Measurements from ENCODE around the gene ZNF367. TPM values are rescaled to one million over a fixed set of nuclear protein-coding genes. Genes with fewer than 3 reads are reported as not detected.

ZNF367 gene
- total RNA-seq, 2 donors from 2014 or later: 1.0 to 2.6 TPM

DNA sequence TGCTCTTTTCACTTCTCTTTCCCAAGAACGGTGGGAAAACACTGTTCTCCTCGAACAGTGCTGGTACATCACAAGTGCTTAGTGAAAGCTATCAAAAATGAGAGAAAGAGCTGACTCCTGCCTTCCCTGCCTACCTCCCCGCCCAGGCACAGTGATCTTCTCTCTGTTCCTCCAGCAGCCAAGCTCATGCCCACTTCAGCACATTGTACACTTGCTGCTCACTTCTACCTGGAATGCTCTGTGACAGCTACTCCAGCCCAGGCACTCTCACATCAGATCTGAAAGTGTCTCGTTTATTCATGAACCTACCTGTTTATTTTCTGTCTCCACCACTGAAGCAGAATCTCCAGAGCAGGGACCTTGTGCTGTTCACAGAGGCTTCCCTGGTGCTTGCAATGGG, 36.5 kb downstream of the ZNF367 start:
- Histone ChIP-seq H3K27ac (peak overlapping the region in 2 of 4 donors; percentile 18 to 88), H3K9me3 (no peaks in the 10 kb centered on the region), H3K27me3 (no peaks in the 10 kb centered on the region), H3K4me3 (no peak overlapping the region), H3K4me1 (peaks cover 58% of the 10 kb centered on the region), H3K36me3 (replicated peaks in 1 of 2; ENCODE audit: insufficient read depth in 1 of 2, low read depth in 2 of 2) (no peaks in the 10 kb centered on the region)
- 29 to 42% methylated on average over 4 of the region's 4 CpGs for WGBS, 2 donors
- intact Hi-C loops (cut with DNase I): no loop called here
- DNase-seq: no peak
- TF ChIP-seq, protein P1, sequence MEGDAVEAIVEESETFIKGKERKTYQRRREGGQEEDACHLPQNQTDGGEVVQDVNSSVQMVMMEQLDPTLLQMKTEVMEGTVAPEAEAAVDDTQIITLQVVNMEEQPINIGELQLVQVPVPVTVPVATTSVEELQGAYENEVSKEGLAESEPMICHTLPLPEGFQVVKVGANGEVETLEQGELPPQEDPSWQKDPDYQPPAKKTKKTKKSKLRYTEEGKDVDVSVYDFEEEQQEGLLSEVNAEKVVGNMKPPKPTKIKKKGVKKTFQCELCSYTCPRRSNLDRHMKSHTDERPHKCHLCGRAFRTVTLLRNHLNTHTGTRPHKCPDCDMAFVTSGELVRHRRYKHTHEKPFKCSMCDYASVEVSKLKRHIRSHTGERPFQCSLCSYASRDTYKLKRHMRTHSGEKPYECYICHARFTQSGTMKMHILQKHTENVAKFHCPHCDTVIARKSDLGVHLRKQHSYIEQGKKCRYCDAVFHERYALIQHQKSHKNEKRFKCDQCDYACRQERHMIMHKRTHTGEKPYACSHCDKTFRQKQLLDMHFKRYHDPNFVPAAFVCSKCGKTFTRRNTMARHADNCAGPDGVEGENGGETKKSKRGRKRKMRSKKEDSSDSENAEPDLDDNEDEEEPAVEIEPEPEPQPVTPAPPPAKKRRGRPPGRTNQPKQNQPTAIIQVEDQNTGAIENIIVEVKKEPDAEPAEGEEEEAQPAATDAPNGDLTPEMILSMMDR (IDR thresholded peaks at IDR 0.05): no peak
- no peak for TF ChIP-seq POLR2A (IDR thresholded peaks at IDR 0.05)
- no peak for ATAC-seq

DNA sequence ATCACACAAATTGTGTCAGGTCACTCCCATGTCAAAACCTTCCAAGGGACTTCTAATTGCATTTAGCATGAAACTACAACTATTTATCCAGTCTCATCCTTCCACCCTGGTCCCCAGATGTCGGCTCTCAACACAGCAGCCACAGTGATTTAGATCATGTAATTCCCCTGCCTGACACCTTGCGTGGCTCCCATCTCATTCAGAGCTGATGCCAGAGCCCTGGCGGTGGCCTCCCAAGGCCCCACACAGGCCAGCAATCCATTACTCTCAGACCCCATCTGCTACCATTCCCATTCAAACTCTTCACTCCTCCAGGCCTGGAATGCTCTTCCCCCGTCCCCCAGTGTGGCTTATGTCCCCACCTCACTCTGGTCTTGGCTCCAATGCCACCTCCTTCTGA, 37.0 kb downstream of the ZNF367 start:
- TF ChIP-seq, protein P1 (IDR thresholded peaks at IDR 0.05): no peak
- TF ChIP-seq POLR2A (IDR thresholded peaks at IDR 0.05): no peak
- Histone ChIP-seq H3K27me3 (no peaks in the 10 kb centered on the region), H3K4me3 (no peak overlapping the region), H3K9me3 (no peaks in the 10 kb centered on the region), H3K27ac (peak overlapping the region in 1 of 4 donors; percentile 88), H3K36me3 (replicated peaks in 1 of 2; ENCODE audit: insufficient read depth in 1 of 2, low read depth in 2 of 2) (no peaks in the 10 kb centered on the region), H3K4me1 (peaks cover 56% of the 10 kb centered on the region)
- 46 to 61% methylated on average over 4 of the region's 4 CpGs for WGBS, 2 donors
- DNase-seq (no peak), ATAC-seq (no peak)
- intact Hi-C loops (cut with DNase I): no loop called here

DNA sequence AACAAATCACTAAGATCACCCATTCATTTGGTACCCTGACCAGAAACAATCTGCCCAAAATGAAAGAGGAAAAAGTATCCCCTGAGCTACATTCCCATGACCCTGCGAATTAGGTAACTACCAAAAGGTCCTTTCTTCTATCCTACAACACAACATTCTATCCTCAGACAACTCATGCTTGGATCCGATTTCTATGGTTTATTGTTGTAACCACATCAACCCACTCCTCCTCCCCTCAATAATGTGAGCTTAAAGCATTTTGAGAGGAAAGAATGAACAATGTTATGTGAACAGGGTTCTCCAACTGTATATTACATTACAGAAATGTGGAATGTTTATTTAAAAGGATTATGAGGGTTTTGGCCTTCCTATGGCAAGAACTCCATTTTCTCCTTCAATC, 38.7 kb downstream of the ZNF367 start:
- Histone ChIP-seq H3K4me1 (peaks cover 42% of the 10 kb centered on the region), H3K4me3 (no peak overlapping the region), H3K36me3 (replicated peaks in 1 of 2; ENCODE audit: insufficient read depth in 1 of 2, low read depth in 2 of 2) (no peaks in the 10 kb centered on the region), H3K27ac (no peak overlapping the region), H3K27me3 (no peaks in the 10 kb centered on the region), H3K9me3 (no peaks in the 10 kb centered on the region)
- TF ChIP-seq, protein P1 (IDR thresholded peaks at IDR 0.05): no peak
- TF ChIP-seq POLR2A (IDR thresholded peaks at IDR 0.05): no peak
- 95 to 98% methylated on average over 2 of the region's 2 CpGs for WGBS, 2 donors
- intact Hi-C loops (cut with DNase I): no loop called here
- ATAC-seq (no peak), DNase-seq (no peak)

DNA sequence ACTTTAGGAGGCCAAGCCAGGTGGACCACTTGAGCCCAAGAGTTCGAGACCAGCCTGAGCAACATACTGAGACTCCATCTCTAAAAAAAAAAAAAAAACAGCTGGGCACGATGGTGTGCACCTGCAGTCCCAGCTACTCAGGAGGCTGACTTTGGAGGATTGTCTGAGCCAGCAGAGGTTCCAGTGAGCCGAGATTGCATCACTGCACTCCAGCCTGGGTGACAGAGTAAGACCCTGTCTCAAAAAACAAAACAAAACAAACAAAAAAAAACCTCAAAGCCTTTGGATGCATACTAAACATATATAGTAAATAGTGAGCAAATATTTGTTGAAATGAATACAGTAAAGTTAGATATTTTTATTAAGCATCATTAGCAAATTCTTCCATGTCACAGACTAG, 40.0 kb downstream of the ZNF367 start:
- peaks cover 36% of the 10 kb centered on the region for H3K4me1 ChIP-seq
- TF ChIP-seq POLR2A (IDR thresholded peaks at IDR 0.05): no peak
- TF ChIP-seq, protein P1 (IDR thresholded peaks at IDR 0.05): no peak
- 82 to 83% methylated on average over 3 of the region's 3 CpGs for WGBS, 2 donors
- no peaks in the 10 kb centered on the region for H3K27me3 ChIP-seq
- H3K4me3 ChIP-seq: no peak overlapping the region
- peak overlapping the region in 2 of 4 donors; percentile 15 to 22 for H3K27ac ChIP-seq
- H3K9me3 ChIP-seq: no peaks in the 10 kb centered on the region
- ATAC-seq (no peak), DNase-seq (no peak)
- intact Hi-C loops (cut with DNase I): no loop called here
- no peaks in the 10 kb centered on the region for H3K36me3 ChIP-seq (replicated peaks in 1 of 2; ENCODE audit: insufficient read depth in 1 of 2, low read depth in 2 of 2)

All from body of pancreas (tissue), 4 donors.